B cell (primary cell): ENCODE results near the gene KATNAL1. TPM values are rescaled to one million over a fixed set of nuclear protein-coding genes. Genes with fewer than 3 reads are reported as not detected.

Source experiments
- ATAC-seq: fragments of 200-7000 bp; cut with Tn5 transposase; one replicate; pipeline ENCODE4 v1.10.0; 2021; ENCODE audit warnings: low read depth, mild to moderate bottlenecking, moderate number of reproducible peaks, moderate library complexity
- CTCF ChIA-PET: fragments of 350-600 bp; sonication (Branson Sonifier 250); formaldehyde crosslinking; loops from one replicate; lab custom pipeline; 2021; ENCODE audit warnings: antibody characterized with exemption, inconsistent platforms; lab: Charles Lee
- POLR2A ChIA-PET: fragments of 350-600 bp; sonication (Branson Sonifier 250); formaldehyde crosslinking; loops from one replicate; lab custom pipeline; 2021; ENCODE audit warnings: antibody characterized with exemption; lab: Charles Lee
- DNase-seq: peaks from one replicate; pipeline ENCODE4 v3.0.0; 2013
- H2AFZ ChIP-seq: 2 replicates; pipeline ENCODE4 v1.6.1; 2012; ENCODE audit warnings: mild to moderate bottlenecking, low read depth, low read length; ENCODE audit not compliant: insufficient read depth, poor library complexity, severe bottlenecking
- H3K27ac ChIP-seq, 2 donors: 1 replicate in 1 of 2; 2 replicates in 1 of 2; pipeline ENCODE4 v1.5.1; 2012 to 2013; ENCODE audit warnings: low read length in 2 of 2, mild to moderate bottlenecking in 2 of 2, moderate library complexity in 1 of 2
- H3K27me3 ChIP-seq, 4 experiments: fragments of 200-600 bp in 1 of 4; sonication (generic) in 1 of 4; replicated peaks in 1 of 4; 1 replicate in 2 of 4; 2 replicates in 2 of 4; pipeline versions ENCODE4 v1.6.1 to v1.7.0; 2013 to 2016; ENCODE audit warnings: low read length in 3 of 4, mild to moderate bottlenecking in 2 of 4, mixed read lengths in 1 of 4, moderate library complexity in 1 of 4; ENCODE audit not compliant: insufficient read depth in 4 of 4, control insufficient read depth in 3 of 4; ENCODE audit errors: control extremely low read depth in 1 of 4
- H3K36me3 ChIP-seq, 2 experiments: replicated peaks in 1 of 2; 1 replicate in 1 of 2; 2 replicates in 1 of 2; pipeline versions ENCODE4 v1.6.1 to v1.7.1; 2013; ENCODE audit warnings: low read length in 1 of 2; ENCODE audit not compliant: insufficient read depth in 2 of 2, control insufficient read depth in 1 of 2; ENCODE audit errors: control extremely low read depth in 1 of 2, extremely low read depth in 1 of 2
- H3K4me1 ChIP-seq, 2 donors: fragments of 200-600 bp in 1 of 2; sonication (generic) in 1 of 2; 1 replicate in 1 of 2; 2 replicates in 1 of 2; pipeline versions ENCODE4 v1.5.1 to v1.6.1; 2013 to 2017; ENCODE audit warnings: low read length in 2 of 2; ENCODE audit not compliant: control insufficient read depth in 2 of 2, insufficient read depth in 2 of 2
- H3K4me2 ChIP-seq: replicated peaks from 2 replicates; pipeline ENCODE3; 2012; ENCODE audit warnings: mild to moderate bottlenecking, low read depth, low read length; ENCODE audit not compliant: poor library complexity, severe bottlenecking
- H3K4me3 ChIP-seq, 5 experiments: fragments of 200-600 bp in 1 of 5; sonication (generic) in 1 of 5; 1 replicate in 3 of 5; 2 replicates in 2 of 5; pipeline versions ENCODE4 v1.5.1 to v1.7.0; 2011 to 2016; ENCODE audit warnings: low read length in 4 of 5, mild to moderate bottlenecking in 4 of 5, low read depth in 2 of 5, control low read depth in 1 of 5, moderate library complexity in 1 of 5; ENCODE audit not compliant: insufficient read depth in 1 of 5; ENCODE audit errors: control extremely low read depth in 1 of 5, extremely low read depth in 1 of 5
- H3K79me2 ChIP-seq: fragments of 200-600 bp; sonication (generic); one replicate; pipeline ENCODE4 v1.6.0; 2016; ENCODE audit warnings: low read length; ENCODE audit not compliant: control insufficient read depth, insufficient read depth
- H3K9ac ChIP-seq: fragments of 200-600 bp; sonication (generic); 2 replicates; pipeline ENCODE4 v1.6.1; 2017; ENCODE audit warnings: mild to moderate bottlenecking, low read length, moderate library complexity
- H3K9me3 ChIP-seq, 3 donors: one replicate each; pipeline versions ENCODE4 v1.6.1 to v1.7.1; 2013; ENCODE audit warnings: low read length in 2 of 3; ENCODE audit not compliant: control insufficient read depth in 2 of 3, insufficient read depth in 1 of 3; ENCODE audit errors: control extremely low read depth in 1 of 3
- H4K20me1 ChIP-seq: 2 replicates; pipeline ENCODE4 v1.6.0; 2012; ENCODE audit warnings: mild to moderate bottlenecking, low read length; ENCODE audit not compliant: insufficient read depth, control insufficient read depth, poor library complexity, severe bottlenecking
- H3K27ac Mint-ChIP-seq: one replicate; pipeline ENCODE4 v1.8.0; 2021; ENCODE audit warnings: mixed read lengths
- H3K27me3 Mint-ChIP-seq: one replicate; pipeline ENCODE4 v1.8.0; 2021; ENCODE audit warnings: mixed read lengths
- H3K4me1 Mint-ChIP-seq: one replicate; pipeline ENCODE4 v1.8.0; 2021; ENCODE audit warnings: mixed read lengths
- H3K4me3 Mint-ChIP-seq: one replicate; pipeline ENCODE4 v1.8.0; 2021; ENCODE audit warnings: mixed read lengths
- H3K9me3 Mint-ChIP-seq: one replicate; pipeline ENCODE4 v1.8.0; 2022; ENCODE audit warnings: mixed read lengths; ENCODE audit not compliant: insufficient read depth
- EZH2 ChIP-seq: IDR thresholded peaks from 2 replicates; pipeline ENCODE4 v1.6.1; 2012; ENCODE audit warnings: borderline replicate concordance, low read depth, mild to moderate bottlenecking, moderate library complexity, low read length; ENCODE audit not compliant: insufficient read depth, poor library complexity, severe bottlenecking
- WGBS: methylation state at CpG from one replicate; pipeline ENCODE4 v1.1.5; 2013; ENCODE audit warnings: missing lambda C conversion rate; ENCODE audit not compliant: insufficient coverage; 5-methylcytosine and 5-hydroxymethylcytosine counted together
- intact Hi-C: fragments of 100-400 bp; cut with micrococcal nuclease; formaldehyde crosslinking; loops from one replicate; pipeline ENCODE4 v1.10.0; 2022
- polyA plus RNA-seq: library from polyadenylated mRNA; depleted of rRNA; stranded (reverse); fragments of >200 nt; gene quantifications from 2 replicates; pipeline ENCODE4 v1.2.3, GENCODE V29; 2012
- total RNA-seq, 2 donors: library from RNA; stranded (reverse); fragments of 120-200 nt in 1 of 2; gene quantifications; 1 replicate in 1 of 2; 2 replicates in 1 of 2; pipeline versions ENCODE4 v1.2.3 to v1.2.4, GENCODE V29; 2013 to 2022
- TF ChIP-seq, protein P1 (sequence below): fragments of 200-600 bp; IDR thresholded peaks from one replicate; pipeline ENCODE4 v1.8.0; 2022; ENCODE audit warnings: antibody characterized with exemption, mild to moderate bottlenecking

The KATNAL1 gene
- total and polyA plus RNA-seq, 2 donors (not counting 1 experiment from before 2014, with no cell fraction given): 2.7 to 21.9 TPM

DNA sequence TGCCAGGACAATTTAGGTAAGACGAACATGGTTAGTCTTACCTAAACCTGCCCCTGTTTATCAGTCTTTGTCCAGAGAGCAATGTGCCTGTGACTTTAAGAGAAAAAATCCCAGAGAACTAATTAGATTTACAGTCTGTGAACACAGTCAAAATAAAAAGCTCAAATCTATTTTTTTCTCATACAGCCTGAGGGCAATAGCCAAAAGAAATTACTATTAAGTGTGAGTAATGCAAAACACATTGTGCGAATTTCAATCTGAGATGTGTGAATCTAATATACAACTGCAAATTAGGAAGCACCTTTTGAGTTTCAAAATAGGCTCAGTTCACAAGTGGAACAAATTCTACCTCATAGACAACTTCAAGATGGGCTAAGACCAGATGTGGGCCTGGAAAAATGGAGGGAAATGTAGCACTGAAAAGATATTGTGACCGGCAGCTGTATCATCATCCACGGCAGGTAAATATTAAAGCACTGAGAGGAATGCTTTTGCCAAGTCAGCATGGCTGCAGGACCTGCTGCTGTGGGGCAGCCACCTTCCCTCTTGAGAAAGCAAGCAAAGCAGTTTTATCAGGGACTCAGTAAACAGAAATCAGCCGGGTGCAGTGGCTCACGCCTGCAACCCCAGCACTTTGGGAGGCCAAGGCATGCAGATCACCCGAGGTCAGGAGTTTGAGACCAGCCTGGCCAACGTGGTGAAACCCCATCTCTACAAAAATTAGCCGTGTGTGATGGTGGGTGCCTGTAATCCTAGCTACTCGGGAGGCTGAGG lies 114.8 kb downstream of the KATNAL1 start:
- no peak overlapping the region for H2AFZ ChIP-seq
- no peak overlapping the region for H3K4me2 ChIP-seq
- DNase-seq: no peak
- no peak overlapping the region for H3K9ac ChIP-seq
- POLR2A ChIA-PET: no interaction called here
- no peak for ATAC-seq
- CTCF ChIA-PET: interaction anchor here (1.2 kb wide), 1 partner anchor 60 kb away, joined by 3 read pairs; no protein-coding TSS in a partner anchor
- no peaks in the 10 kb centered on the region for H3K27me3 ChIP-seq
- Mint-ChIP-seq H3K9me3 (no peaks in the 10 kb centered on the region), H3K27me3 (no peaks in the 10 kb centered on the region), H3K27ac (no peak overlapping the region), H3K4me3 (no peak overlapping the region), H3K4me1 (peaks cover 8% of the 10 kb centered on the region)
- intact Hi-C loops: no loop called here
- no peaks in the 10 kb centered on the region for H3K4me1 ChIP-seq
- no peaks in the 10 kb centered on the region for H3K9me3 ChIP-seq
- H3K36me3 ChIP-seq: no peaks in the 10 kb centered on the region
- no peaks in the 10 kb centered on the region for H3K79me2 ChIP-seq
- no peak overlapping the region for H3K27ac ChIP-seq
- no peaks in the 10 kb centered on the region for H4K20me1 ChIP-seq
- H3K4me3 ChIP-seq: no peak overlapping the region
- 85% methylated on average over 8 of the region's 10 CpGs for WGBS
- no peak for TF ChIP-seq EZH2
- TF ChIP-seq, protein P1, sequence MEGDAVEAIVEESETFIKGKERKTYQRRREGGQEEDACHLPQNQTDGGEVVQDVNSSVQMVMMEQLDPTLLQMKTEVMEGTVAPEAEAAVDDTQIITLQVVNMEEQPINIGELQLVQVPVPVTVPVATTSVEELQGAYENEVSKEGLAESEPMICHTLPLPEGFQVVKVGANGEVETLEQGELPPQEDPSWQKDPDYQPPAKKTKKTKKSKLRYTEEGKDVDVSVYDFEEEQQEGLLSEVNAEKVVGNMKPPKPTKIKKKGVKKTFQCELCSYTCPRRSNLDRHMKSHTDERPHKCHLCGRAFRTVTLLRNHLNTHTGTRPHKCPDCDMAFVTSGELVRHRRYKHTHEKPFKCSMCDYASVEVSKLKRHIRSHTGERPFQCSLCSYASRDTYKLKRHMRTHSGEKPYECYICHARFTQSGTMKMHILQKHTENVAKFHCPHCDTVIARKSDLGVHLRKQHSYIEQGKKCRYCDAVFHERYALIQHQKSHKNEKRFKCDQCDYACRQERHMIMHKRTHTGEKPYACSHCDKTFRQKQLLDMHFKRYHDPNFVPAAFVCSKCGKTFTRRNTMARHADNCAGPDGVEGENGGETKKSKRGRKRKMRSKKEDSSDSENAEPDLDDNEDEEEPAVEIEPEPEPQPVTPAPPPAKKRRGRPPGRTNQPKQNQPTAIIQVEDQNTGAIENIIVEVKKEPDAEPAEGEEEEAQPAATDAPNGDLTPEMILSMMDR: no peak

DNA sequence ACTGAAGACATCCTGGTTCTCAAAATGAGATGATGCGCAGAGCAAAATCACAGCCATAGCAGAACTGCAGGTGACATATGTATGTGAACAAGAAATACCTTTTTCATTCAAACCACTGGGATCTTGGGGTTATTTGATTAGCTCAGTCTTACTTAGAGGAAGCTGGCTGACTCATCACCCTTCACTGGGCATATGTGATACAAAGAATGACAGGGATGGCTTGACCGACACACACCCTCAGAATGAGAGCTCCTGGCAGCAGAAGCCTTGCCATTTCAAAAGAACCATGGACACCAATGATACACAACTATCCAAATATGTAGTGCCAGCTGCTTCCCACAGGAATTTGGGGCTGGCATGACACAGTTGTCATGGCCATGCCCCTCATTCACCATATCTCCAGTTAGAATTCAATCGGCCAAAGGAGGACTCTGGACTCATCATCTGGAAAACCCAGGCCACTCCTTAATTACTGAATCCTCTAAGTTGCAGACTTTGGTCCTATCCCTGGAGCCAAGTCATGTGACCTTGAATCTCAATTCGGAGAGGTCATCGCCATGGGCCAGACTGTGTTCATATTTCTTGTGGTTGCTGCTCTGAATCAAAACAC lies 115.8 kb downstream of the KATNAL1 start:
- CTCF ChIA-PET: interaction anchor here (0.7 kb wide), 1 partner anchor 18 kb away, joined by 4 read pairs; no protein-coding TSS in a partner anchor
- Histone ChIP-seq H3K9ac (no peak overlapping the region), H3K4me3 (no peak overlapping the region), H3K4me1 (no peaks in the 10 kb centered on the region), H2AFZ (no peak overlapping the region), H3K27ac (no peak overlapping the region), H3K9me3 (no peaks in the 10 kb centered on the region), H3K79me2 (no peaks in the 10 kb centered on the region), H4K20me1 (no peaks in the 10 kb centered on the region), H3K4me2 (no peak overlapping the region), H3K27me3 (no peaks in the 10 kb centered on the region), H3K36me3 (no peaks in the 10 kb centered on the region)
- WGBS: 90% methylated on average over 1 of the region's 5 CpGs
- POLR2A ChIA-PET: no interaction called here
- Mint-ChIP-seq H3K9me3 (no peaks in the 10 kb centered on the region), H3K27ac (no peak overlapping the region), H3K4me3 (no peak overlapping the region), H3K27me3 (no peaks in the 10 kb centered on the region), H3K4me1 (peaks cover 8% of the 10 kb centered on the region)
- no peak for DNase-seq
- no peak for ATAC-seq
- intact Hi-C loops: no loop called here
- TF ChIP-seq, protein P1: no peak
- TF ChIP-seq EZH2: no peak
